Fibroblast of pulmonary artery (primary cell): ENCODE data around the gene CRYAA.

Source experiments
- DNase-seq: peaks from one replicate; pipeline ENCODE4 v3.0.0-alpha.2; 2010; ENCODE audit warnings: low read depth
- H3K4me3 ChIP-seq: replicated peaks from 2 replicates; pipeline ENCODE4 v1.5.1; 2011; ENCODE audit warnings: low read depth, mild to moderate bottlenecking, control low read depth, low read length, moderate library complexity
- TF ChIP-seq, protein P1 (sequence below): IDR thresholded peaks from 2 replicates; pipeline ENCODE4 v1.5.1; 2011; ENCODE audit warnings: mild to moderate bottlenecking, control low read depth, low read length, inconsistent platforms; ENCODE audit errors: missing control alignments

Gene CRYAA

DNA sequence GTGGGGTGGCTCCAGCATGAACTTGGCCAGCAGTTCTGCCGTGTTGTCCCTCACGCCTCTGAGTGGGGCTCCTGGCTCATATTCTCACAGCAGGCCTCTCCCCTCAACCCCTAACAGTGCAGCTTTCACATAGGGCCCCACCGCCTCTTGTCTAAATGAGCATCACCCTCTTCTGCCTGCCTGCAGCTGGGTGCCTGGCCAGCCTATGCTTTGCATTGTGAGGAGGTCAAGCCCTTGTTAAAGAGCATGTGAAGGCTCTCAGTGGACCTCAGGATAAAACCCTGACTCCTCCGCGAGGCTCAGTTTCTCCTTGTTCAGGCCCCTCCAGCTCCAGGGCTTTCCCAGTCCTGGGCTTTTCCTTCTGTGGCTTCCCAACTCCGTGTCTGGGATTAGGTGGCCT lies 34.8 kb downstream of the CRYAA start:
- TF ChIP-seq, protein P1, sequence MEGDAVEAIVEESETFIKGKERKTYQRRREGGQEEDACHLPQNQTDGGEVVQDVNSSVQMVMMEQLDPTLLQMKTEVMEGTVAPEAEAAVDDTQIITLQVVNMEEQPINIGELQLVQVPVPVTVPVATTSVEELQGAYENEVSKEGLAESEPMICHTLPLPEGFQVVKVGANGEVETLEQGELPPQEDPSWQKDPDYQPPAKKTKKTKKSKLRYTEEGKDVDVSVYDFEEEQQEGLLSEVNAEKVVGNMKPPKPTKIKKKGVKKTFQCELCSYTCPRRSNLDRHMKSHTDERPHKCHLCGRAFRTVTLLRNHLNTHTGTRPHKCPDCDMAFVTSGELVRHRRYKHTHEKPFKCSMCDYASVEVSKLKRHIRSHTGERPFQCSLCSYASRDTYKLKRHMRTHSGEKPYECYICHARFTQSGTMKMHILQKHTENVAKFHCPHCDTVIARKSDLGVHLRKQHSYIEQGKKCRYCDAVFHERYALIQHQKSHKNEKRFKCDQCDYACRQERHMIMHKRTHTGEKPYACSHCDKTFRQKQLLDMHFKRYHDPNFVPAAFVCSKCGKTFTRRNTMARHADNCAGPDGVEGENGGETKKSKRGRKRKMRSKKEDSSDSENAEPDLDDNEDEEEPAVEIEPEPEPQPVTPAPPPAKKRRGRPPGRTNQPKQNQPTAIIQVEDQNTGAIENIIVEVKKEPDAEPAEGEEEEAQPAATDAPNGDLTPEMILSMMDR = no peak
- DNase-seq = no peak
- H3K4me3 ChIP-seq = no peak overlapping the region

DNA sequence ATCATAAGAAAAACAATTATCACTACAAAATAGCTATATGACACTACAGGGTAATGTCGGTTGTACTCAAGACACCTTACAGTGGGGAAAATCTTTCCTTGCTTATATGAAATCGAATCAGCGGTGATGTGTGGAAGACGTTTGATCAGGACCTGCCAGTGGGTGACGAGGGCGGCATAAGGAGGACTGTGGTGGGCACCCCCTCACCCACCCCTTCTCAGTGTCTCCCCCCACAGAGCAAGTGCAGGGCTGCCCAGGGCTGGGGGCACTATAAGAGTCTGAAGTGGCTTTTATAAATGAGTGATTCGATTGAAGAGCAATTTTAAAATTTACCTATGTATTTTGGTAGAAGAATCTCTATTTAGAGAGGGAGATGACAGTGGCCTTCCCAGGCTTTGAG lies 35.8 kb downstream of the CRYAA start:
- no peak overlapping the region for H3K4me3 ChIP-seq
- TF ChIP-seq, protein P1 = no peak
- no peak for DNase-seq

DNA sequence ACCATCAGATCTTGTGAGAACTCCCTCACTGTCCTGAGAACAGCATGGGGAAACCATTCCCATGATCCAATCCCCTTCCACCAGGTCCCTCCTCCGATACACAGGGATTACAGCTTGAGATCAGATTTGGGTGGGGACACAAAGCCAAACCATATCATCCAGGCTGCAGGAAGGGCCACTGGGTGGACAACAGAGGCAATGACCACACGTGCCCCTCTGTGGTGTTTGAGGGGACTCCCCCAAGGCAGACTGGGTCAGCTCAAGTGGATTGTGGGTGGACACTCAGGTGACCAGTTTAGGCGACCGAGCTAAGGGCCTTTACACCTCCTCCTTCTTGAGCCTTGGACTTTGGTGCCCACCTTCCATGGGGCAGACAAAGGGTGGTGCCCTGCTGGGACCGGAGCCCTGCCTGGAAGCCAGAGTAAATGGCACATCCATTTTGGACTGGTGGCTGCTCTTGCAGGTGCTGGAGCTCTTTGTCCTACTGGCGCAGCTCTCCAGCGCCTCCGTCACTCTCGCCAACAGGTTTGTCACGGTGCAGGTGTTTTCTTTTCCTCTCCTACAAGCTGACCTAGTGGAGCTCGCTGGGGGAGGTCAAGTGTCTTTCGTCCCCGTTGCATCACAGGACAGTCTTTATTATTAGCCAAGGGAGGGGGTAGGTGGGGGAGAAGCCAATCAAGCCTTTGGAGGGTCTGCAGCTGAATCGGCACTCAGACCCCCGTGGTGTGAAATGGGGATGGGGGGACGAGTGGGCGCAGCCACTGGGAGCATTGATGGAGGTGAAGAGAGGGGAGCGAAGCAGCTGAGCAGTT lies 37.6 kb downstream of the CRYAA start:
- TF ChIP-seq, protein P1 = no peak
- DNase-seq = no peak
- H3K4me3 ChIP-seq = no peak overlapping the region

DNA sequence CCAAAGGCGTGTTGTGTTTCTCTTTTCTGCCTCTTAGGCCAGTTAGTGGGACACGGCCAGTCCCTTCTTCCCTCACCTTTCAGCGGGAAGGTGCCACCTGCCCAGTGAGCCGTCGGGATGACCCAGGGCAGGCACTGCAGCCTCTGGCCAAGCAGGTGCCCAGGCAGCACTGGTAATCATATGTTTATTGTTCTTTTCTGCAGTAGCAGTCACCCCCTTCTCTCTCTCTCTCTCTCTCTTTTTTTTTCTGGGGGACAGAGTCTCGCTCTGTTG lies 38.2 kb downstream of the CRYAA start:
- no peak for DNase-seq
- no peak overlapping the region for H3K4me3 ChIP-seq
- TF ChIP-seq, protein P1 = no peak

DNA sequence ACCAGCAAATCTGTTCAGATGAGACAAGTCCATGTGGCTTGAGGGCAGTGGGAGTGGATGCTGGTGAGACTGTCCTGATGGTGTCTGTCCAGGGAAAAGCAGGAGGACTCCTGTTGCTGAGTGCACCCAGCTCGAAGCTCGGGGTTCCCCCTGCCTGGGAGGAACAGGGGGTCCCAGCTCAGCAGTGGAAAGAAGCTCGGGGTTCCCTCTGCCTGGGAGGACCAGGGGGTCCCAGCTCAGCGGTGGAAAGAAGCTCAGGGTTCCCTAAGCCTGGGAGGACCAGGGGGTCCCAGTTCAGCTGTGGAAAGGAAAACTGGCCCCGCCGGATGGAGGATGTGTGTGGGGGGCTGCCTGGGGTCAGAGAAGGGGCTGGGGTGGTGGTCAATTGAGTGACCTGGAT lies 39.1 kb downstream of the CRYAA start:
- no peak for DNase-seq
- H3K4me3 ChIP-seq = no peak overlapping the region
- TF ChIP-seq, protein P1 = no peak

DNA sequence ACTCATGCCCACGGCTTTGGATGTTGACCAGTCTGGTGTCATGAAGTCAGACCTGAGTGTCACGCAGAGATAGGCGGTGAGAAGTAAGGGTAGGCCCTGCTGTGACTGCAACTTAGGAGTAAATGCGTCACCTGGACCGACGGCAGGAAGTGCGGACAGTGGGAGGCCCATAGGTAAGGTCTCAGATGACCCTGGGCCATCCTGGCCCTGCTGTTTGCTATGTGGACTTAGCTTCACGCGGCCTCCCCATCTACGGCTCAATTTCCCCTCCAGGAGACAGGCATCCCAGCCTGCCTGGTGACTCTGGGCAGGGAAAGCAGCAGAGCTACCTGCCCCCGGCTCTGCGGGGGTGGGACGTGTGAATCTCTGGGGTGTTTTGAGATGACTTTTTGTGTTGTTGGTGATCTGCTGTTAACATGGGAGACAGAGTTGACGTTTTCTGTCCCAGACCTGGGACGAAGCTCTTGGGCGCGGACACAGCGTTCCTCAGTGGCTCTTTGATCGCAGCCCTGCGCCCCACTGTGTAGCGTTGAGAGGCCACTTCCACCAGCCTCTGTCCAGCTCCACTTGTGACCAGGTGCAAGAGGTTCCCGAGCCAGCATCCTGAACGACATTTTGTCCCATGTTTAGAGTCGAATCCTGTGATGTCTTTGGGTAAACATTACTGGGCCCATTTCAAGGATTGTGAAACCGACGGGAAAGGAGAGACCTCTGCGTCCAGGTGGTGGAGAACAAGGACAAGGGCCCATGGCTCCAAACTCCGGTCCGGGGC lies 39.9 kb downstream of the CRYAA start:
- TF ChIP-seq, protein P1 = no peak

More for the DNA sequence above, 39.9 kb downstream of the CRYAA start:
- DNase-seq = no peak
- H3K4me3 ChIP-seq = no peak overlapping the region
